Activated CD8-positive, alpha-beta T cell treated with anti-CD3 and anti-CD28 coated beads for 36 hours (primary cell): ENCODE results near the gene CABLES2. TPM values are rescaled to one million over a fixed set of nuclear protein-coding genes. Genes with fewer than 3 reads are reported as not detected.

Experiments
- ATAC-seq: fragments of 200-7000 bp; cut with Tn5 transposase; one replicate; pipeline ENCODE4 v1.10.0; 2021; ENCODE audit warnings: mild to moderate bottlenecking, moderate library complexity
- CTCF ChIA-PET: fragments of 350-600 bp; sonication (Branson Sonifier 250); formaldehyde crosslinking; loops from one replicate; lab custom pipeline; 2021; ENCODE audit warnings: antibody characterized with exemption; lab: Charles Lee
- POLR2A ChIA-PET: fragments of 350-600 bp; sonication (Branson Sonifier 250); formaldehyde crosslinking; loops from one replicate; lab custom pipeline; 2021; ENCODE audit warnings: antibody characterized with exemption; lab: Charles Lee
- DNase-seq: peaks from one replicate; pipeline ENCODE4 v3.0.0-alpha.2; 2020
- H3K27ac Mint-ChIP-seq: one replicate; pipeline ENCODE4 v1.8.0; 2021; ENCODE audit warnings: mild to moderate bottlenecking, mixed read lengths
- H3K27me3 Mint-ChIP-seq: one replicate; pipeline ENCODE4 v1.8.0; 2021; ENCODE audit warnings: mixed read lengths
- H3K36me3 Mint-ChIP-seq: one replicate; pipeline ENCODE4 v1.8.0; 2021; ENCODE audit warnings: low read depth, mixed read lengths
- H3K4me1 Mint-ChIP-seq: one replicate; pipeline ENCODE4 v1.8.0; 2021; ENCODE audit warnings: low read depth, mixed read lengths
- H3K4me3 Mint-ChIP-seq: one replicate; pipeline ENCODE4 v1.8.0; 2021; ENCODE audit warnings: mild to moderate bottlenecking, moderate library complexity, mixed read lengths
- H3K9me3 Mint-ChIP-seq: one replicate; pipeline ENCODE4 v1.8.0; 2021; ENCODE audit warnings: mixed read lengths
- intact Hi-C: fragments of 100-400 bp; cut with micrococcal nuclease; formaldehyde crosslinking; loops from one replicate; pipeline ENCODE4 v1.10.0; 2022
- total RNA-seq, 2 experiments: library from RNA; stranded (reverse); gene quantifications; one replicate each; pipeline ENCODE4 v1.2.3, GENCODE V29; 2021
- TF ChIP-seq, protein P1 (sequence below): fragments of 200-600 bp; IDR thresholded peaks from one replicate; pipeline ENCODE4 v1.8.0; 2022; ENCODE audit warnings: antibody characterized with exemption, mild to moderate bottlenecking

CABLES2 gene
- total RNA-seq, 2 experiments from 2014 or later, result 3.2 to 4.5 TPM

DNA sequence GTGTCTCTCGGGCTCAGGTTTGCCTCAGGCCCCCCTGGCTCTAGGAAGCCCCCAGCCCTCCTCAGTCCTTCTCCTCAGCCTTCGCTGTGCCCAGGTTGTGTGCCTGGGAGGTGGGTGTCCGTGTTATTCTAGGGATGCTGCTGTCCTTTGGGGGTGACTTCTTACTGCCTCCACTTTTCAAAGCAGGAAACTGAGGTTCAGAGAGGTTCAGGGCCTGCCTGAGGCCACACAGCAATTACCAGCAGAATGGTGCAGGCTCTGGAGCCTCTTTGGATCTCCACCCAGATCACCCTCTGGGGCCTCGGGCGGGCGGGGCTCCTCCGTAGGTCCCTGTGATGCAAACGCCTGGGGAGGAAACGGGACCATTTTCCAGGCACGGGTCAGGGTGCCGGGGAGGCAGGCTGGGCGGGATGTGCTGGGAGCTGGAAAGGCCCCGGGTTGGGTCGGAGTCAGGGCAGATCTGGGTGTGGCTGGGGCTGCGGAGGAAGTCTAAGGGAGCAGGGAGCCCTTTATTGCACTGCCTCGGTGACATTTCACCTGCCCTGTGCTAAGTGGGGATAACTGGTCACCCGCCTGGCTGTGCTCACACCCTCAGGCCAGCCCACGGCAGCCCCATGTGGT, 45.5 kb upstream of the CABLES2 start:
- Mint-ChIP-seq H3K27ac (no peak overlapping the region), H3K36me3 (no peaks in the 10 kb centered on the region), H3K9me3 (no peaks in the 10 kb centered on the region), H3K27me3 (peaks cover 4% of the 10 kb centered on the region), H3K4me1 (no peaks in the 10 kb centered on the region), H3K4me3 (no peak overlapping the region)
- POLR2A ChIA-PET, result no interaction called here
- TF ChIP-seq, protein P1, sequence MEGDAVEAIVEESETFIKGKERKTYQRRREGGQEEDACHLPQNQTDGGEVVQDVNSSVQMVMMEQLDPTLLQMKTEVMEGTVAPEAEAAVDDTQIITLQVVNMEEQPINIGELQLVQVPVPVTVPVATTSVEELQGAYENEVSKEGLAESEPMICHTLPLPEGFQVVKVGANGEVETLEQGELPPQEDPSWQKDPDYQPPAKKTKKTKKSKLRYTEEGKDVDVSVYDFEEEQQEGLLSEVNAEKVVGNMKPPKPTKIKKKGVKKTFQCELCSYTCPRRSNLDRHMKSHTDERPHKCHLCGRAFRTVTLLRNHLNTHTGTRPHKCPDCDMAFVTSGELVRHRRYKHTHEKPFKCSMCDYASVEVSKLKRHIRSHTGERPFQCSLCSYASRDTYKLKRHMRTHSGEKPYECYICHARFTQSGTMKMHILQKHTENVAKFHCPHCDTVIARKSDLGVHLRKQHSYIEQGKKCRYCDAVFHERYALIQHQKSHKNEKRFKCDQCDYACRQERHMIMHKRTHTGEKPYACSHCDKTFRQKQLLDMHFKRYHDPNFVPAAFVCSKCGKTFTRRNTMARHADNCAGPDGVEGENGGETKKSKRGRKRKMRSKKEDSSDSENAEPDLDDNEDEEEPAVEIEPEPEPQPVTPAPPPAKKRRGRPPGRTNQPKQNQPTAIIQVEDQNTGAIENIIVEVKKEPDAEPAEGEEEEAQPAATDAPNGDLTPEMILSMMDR, result no peak
- intact Hi-C loops, result no loop called here
- no peak for ATAC-seq
- CTCF ChIA-PET, result no interaction called here
- DNase-seq, result no peak

- intact Hi-C loops, result no loop called here
- TF ChIP-seq, protein P1, result no peak
- Mint-ChIP-seq H3K9me3 (no peaks in the 10 kb centered on the region), H3K4me3 (no peak overlapping the region), H3K36me3 (no peaks in the 10 kb centered on the region), H3K27me3 (peaks cover 4% of the 10 kb centered on the region), H3K4me1 (no peaks in the 10 kb centered on the region), H3K27ac (no peak overlapping the region)
- ChIA-PET CTCF (no interaction called here), POLR2A (no interaction called here)
- no peak for DNase-seq
- ATAC-seq, result no peak
These were observed 44.9 kb upstream of the CABLES2 start for GRCh38 chr20:62451970-62452369.

GRCh38 chr20:62451156-62451767, 44.2 kb upstream of the CABLES2 start:
- Mint-ChIP-seq H3K9me3 (no peaks in the 10 kb centered on the region), H3K27ac (no peak overlapping the region), H3K4me3 (no peak overlapping the region), H3K27me3 (peaks cover 4% of the 10 kb centered on the region), H3K36me3 (no peaks in the 10 kb centered on the region), H3K4me1 (no peaks in the 10 kb centered on the region)
- intact Hi-C loops, result no loop called here
- ATAC-seq (no peak), DNase-seq (no peak)
- TF ChIP-seq, protein P1, result no peak
- ChIA-PET POLR2A (no interaction called here), CTCF (no interaction called here)

DNA sequence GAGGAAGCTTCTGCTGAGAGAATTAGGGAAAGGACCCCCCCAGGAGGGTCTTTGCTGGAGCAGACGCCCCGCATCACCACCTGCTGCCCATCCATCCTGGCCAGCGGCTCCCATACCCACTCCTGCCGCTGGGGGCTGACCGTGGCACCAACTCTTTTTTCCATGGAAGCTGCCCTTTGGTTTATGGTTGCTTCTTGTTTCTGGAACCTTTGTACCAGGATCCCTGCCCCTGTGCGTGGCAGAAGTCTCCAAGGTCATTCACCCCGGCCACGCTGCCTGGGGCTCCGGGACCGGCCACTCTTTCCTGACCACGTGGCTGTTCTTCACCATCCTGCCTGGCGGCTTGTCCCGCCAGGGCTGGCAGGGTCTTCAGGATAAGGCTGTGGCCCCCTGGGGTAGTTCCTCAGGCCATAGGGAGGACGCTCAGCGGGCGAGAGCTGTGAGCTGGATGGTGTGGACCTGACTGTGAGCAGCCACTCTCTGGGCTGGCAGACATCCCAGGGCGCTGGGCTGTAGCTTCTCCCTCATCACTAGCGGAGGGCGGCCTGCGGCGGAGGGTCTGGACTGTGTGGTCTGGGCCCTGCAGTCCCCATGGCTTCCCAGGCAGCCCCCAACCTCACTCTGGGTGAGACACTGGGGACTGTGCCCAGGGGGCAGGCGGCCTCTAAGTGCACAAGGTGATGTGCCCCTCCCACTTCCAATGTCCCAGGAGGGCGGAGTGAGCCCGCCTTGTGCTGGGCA, 43.0 kb upstream of the CABLES2 start:
- CTCF ChIA-PET, result no interaction called here
- POLR2A ChIA-PET, result no interaction called here
- no peak overlapping the region for H3K4me3 Mint-ChIP-seq
- H3K27me3 Mint-ChIP-seq, result peaks cover 2% of the 10 kb centered on the region
- H3K9me3 Mint-ChIP-seq, result no peaks in the 10 kb centered on the region
- TF ChIP-seq, protein P1, result no peak
- no peak for DNase-seq
- H3K27ac Mint-ChIP-seq, result no peak overlapping the region
- intact Hi-C loops, result no loop called here
- H3K4me1 Mint-ChIP-seq, result no peaks in the 10 kb centered on the region
- no peak for ATAC-seq
- H3K36me3 Mint-ChIP-seq, result no peaks in the 10 kb centered on the region

GRCh38 chr20:62448788-62449187, 41.7 kb upstream of the CABLES2 start:
- Mint-ChIP-seq H3K27ac (no peak overlapping the region), H3K27me3 (no peaks in the 10 kb centered on the region), H3K4me3 (no peak overlapping the region), H3K4me1 (no peaks in the 10 kb centered on the region), H3K36me3 (no peaks in the 10 kb centered on the region), H3K9me3 (no peaks in the 10 kb centered on the region)
- intact Hi-C loops, result no loop called here
- ATAC-seq, result no peak
- CTCF ChIA-PET, result no interaction called here
- TF ChIP-seq, protein P1, result no peak
- POLR2A ChIA-PET, result no interaction called here
- DNase-seq, result no peak
